CD4-positive, alpha-beta T cell (primary cell): Measurements from ENCODE around the gene TMEM167B. TPM values are rescaled to one million over a fixed set of nuclear protein-coding genes. Genes with fewer than 3 reads are reported as not detected.
A peak's percentile ranks its signal among the peaks of the same experiment; 100 is the strongest.

Experiments used
- ATAC-seq: fragments of 200-7000 bp; cut with Tn5 transposase; one replicate; pipeline ENCODE4 v1.10.0; 2022; ENCODE audit warnings: mild to moderate bottlenecking; ENCODE audit not compliant: poor library complexity
- CTCF ChIA-PET: fragments of 350-600 bp; sonication (Branson Sonifier 250); formaldehyde crosslinking; loops from one replicate; lab custom pipeline; 2021; ENCODE audit warnings: antibody characterized with exemption, inconsistent platforms; lab: Charles Lee
- POLR2A ChIA-PET: fragments of 350-600 bp; sonication (Branson Sonifier 250); formaldehyde crosslinking; loops from one replicate; lab custom pipeline; 2021; ENCODE audit warnings: antibody characterized with exemption, inconsistent platforms; lab: Charles Lee
- DNase-seq, 14 experiments: peaks; one replicate each; pipeline ENCODE4 v3.0.0-alpha.2; 2013 to 2020; ENCODE audit warnings: mixed read lengths in 2 of 14
- H3K27ac ChIP-seq, 2 donors: one replicate each; pipeline versions ENCODE4 v1.5.1 to v1.7.0; 2013; ENCODE audit warnings: low read length in 2 of 2, low read depth in 1 of 2, mild to moderate bottlenecking in 1 of 2
- H3K27me3 ChIP-seq, 2 experiments: 1 replicate in 1 of 2; 2 replicates in 1 of 2; pipeline versions ENCODE4 v1.6.1 to v1.7.0; 2013; ENCODE audit warnings: low read length in 2 of 2, control low read depth in 1 of 2, mild to moderate bottlenecking in 1 of 2, moderate library complexity in 1 of 2; ENCODE audit not compliant: insufficient read depth in 2 of 2, control insufficient read depth in 1 of 2
- H3K36me3 ChIP-seq: one replicate; pipeline ENCODE4 v1.6.1; 2013; ENCODE audit warnings: low read length, control low read depth; ENCODE audit not compliant: insufficient read depth
- H3K4me1 ChIP-seq: one replicate; pipeline ENCODE4 v1.6.1; 2013; ENCODE audit warnings: low read length, control low read depth; ENCODE audit not compliant: insufficient read depth
- H3K4me3 ChIP-seq: one replicate; pipeline ENCODE4 v1.5.1; 2013; ENCODE audit warnings: mild to moderate bottlenecking, low read length, moderate library complexity
- H3K9me3 ChIP-seq, 2 experiments: 1 replicate in 1 of 2; 2 replicates in 1 of 2; pipeline versions ENCODE4 v1.6.1 to v1.7.0; 2013; ENCODE audit warnings: low read length in 2 of 2, mild to moderate bottlenecking in 2 of 2, control low read depth in 1 of 2, moderate library complexity in 1 of 2; ENCODE audit not compliant: control insufficient read depth in 1 of 2, insufficient read depth in 1 of 2
- H3K27ac Mint-ChIP-seq: one replicate; pipeline ENCODE4 v1.8.0; 2020; ENCODE audit warnings: mixed read lengths
- H3K27me3 Mint-ChIP-seq: one replicate; pipeline ENCODE4 v1.8.0; 2021; ENCODE audit warnings: mixed read lengths
- H3K36me3 Mint-ChIP-seq: one replicate; pipeline ENCODE4 v1.8.0; 2021; ENCODE audit warnings: low read depth, mixed read lengths
- H3K4me1 Mint-ChIP-seq: one replicate; pipeline ENCODE4 v1.8.0; 2021; ENCODE audit warnings: low read depth, mixed read lengths
- H3K4me3 Mint-ChIP-seq: one replicate; pipeline ENCODE4 v1.8.0; 2020; ENCODE audit warnings: mild to moderate bottlenecking, mixed read lengths
- H3K9me3 Mint-ChIP-seq: one replicate; pipeline ENCODE4 v1.8.0; 2020; ENCODE audit warnings: mixed read lengths
- intact Hi-C, 2 experiments: fragments of 100-400 bp; cut with DNase I in 1 of 2; cut with micrococcal nuclease in 1 of 2; formaldehyde crosslinking; loops; one replicate each; pipeline versions ENCODE4 v1.15.1 to v1.9.0; 2023 to 2025; cut with DNase I, micrococcal nuclease
- total RNA-seq, 174 experiments: library from RNA in 2 of 174; stranded (reverse) in 2 of 174; gene quantifications; one replicate each; pipeline ENCODE4 v1.2.3 and lab custom pipeline; 2021 to 2026
- TF ChIP-seq, protein P1 (sequence below): fragments of 200-600 bp; IDR thresholded peaks from one replicate; pipeline ENCODE4 v1.8.0; 2022; ENCODE audit warnings: antibody characterized with exemption, mild to moderate bottlenecking

Gene TMEM167B
- total RNA-seq, 2 experiments from 2014 or later, result 70.2 to 71.0 TPM

DNA sequence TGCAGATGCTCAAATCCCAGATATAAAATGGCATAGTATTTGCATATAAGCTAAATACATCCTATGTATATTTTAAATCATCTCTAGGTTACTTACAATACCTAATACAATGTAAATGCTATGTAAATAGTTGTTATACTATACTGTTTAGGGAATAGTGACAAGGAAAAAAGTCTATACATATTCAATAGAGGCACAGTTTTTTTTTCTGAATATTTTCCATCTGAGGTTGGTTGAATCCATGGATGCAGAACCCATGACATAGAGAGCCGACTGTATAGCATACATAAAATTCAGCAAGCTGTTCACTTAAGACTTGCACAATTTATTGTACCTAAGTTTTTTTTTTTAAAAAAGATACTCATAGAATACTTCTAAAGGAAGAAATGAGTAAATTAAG lies 21.3 kb upstream of the TMEM167B start:
- Mint-ChIP-seq H3K4me1 (peaks cover 6% of the 10 kb centered on the region), H3K27ac (no peak overlapping the region), H3K27me3 (no peaks in the 10 kb centered on the region), H3K9me3 (no peaks in the 10 kb centered on the region), H3K4me3 (no peak overlapping the region), H3K36me3 (peaks cover 63% of the 10 kb centered on the region)
- Histone ChIP-seq H3K36me3 (peaks cover 46% of the 10 kb centered on the region), H3K9me3 (no peaks in the 10 kb centered on the region), H3K27me3 (no peaks in the 10 kb centered on the region), H3K27ac (no peak overlapping the region), H3K4me3 (no peak overlapping the region), H3K4me1 (no peaks in the 10 kb centered on the region)
- ATAC-seq, result no peak
- no peak for DNase-seq
- ChIA-PET CTCF (interaction anchor here (1.6 kb wide), 1 partner anchor 31 kb away, joined by 3 read pairs; no protein-coding TSS in a partner anchor), POLR2A (interaction anchor here (1.3 kb wide), 1 partner anchor 27 kb away, joined by 3 read pairs; the partner anchor contains the start of gene WDR47)
- intact Hi-C loops, result no loop called here
- TF ChIP-seq, protein P1, sequence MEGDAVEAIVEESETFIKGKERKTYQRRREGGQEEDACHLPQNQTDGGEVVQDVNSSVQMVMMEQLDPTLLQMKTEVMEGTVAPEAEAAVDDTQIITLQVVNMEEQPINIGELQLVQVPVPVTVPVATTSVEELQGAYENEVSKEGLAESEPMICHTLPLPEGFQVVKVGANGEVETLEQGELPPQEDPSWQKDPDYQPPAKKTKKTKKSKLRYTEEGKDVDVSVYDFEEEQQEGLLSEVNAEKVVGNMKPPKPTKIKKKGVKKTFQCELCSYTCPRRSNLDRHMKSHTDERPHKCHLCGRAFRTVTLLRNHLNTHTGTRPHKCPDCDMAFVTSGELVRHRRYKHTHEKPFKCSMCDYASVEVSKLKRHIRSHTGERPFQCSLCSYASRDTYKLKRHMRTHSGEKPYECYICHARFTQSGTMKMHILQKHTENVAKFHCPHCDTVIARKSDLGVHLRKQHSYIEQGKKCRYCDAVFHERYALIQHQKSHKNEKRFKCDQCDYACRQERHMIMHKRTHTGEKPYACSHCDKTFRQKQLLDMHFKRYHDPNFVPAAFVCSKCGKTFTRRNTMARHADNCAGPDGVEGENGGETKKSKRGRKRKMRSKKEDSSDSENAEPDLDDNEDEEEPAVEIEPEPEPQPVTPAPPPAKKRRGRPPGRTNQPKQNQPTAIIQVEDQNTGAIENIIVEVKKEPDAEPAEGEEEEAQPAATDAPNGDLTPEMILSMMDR, result no peak

DNA sequence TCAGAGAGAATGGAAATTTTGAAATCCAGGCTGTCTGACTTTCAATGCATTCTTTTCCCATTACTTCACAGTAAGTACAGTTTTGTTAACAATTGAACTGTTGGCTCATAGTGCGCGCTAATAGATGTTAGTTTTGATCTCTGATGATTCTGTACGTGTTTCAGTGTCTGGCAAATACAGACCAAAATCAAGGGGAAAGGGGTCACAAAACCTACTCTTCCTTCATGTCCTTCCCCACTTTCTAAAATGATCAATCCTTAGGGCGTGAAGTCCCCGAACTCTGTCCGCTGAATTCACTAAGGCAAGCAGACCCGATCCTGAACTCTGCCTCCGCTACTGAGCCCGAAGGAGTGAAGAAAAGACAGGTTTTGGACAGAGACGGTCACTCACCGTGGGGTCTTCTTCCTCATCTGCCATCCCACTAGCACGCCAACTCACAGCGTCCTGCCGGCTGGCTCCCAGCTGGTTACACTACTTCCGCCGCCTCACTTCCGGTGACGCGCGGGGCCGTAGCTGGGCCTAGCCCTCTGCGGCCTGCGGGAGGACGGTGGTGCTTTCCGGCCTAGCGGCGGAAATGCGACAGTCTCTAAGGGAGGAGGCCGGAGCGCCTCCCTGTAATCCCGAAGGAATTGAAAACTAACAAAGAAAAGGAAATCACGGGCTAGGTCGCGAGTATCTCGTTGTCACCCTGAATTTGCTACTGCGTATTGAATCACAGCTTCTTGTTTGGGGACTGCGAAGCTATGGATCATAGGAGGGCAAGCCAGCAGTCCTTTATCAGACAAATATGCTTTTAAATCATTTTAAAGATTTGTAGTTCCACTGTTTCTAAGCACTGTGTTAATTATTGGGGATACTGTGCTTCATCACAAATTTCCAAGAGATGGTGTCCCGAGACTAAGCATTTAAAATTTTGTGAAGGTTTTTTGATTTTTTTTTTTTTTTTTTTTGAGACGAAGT lies 14.8 kb upstream of the TMEM167B start, which contains the start of gene TAF13:
Gene TAF13, minus strand, starts transcription at position 473 of the 960 bp plus-strand sequence. Its CDS starts 56 bp downstream, at position 417.
- H3K36me3 Mint-ChIP-seq, result peaks cover 31% of the 10 kb centered on the region
- H3K27ac ChIP-seq, result peak within 1 kb of the TSS; percentile 92 to 94
- TF ChIP-seq, protein P1, result no peak

DNA sequence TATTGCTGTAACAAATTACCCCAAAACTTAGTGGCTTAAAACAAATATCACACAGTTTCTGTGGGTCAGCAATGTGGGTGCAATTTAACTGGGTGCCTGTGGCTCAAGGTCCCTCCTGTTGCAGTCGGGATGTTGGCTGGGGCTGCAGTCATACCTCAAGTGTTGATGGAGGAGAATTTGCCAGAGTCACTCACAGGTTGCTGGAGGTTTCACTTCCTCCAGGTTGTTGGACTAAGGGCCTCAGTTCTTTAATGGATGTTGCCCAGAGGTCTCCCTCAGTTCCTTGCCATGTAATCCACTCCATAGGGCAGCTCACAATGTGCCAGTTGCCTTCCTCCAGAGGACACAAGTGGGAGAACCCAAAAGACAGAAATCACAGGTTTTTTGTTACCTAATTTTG lies 12.2 kb upstream of the TMEM167B start:
- H3K4me1 Mint-ChIP-seq, result peaks cover 14% of the 10 kb centered on the region
- CTCF ChIA-PET, result interaction anchor here (0.7 to 2.8 kb wide), 2 partner anchors 21 to 562 kb away, joined by 3 to 26 read pairs; no protein-coding TSS in a partner anchor

More for the DNA sequence above, 14.8 kb upstream of the TMEM167B start, which contains the start of gene TAF13:
- DNase-seq (peak; percentile 69 to 93 (median 82)), ATAC-seq (peak; percentile 94)
- Histone ChIP-seq H3K4me1 (peaks cover 12% of the 10 kb centered on the region), H3K4me3 (peak within 1 kb of the TSS; percentile 88), H3K9me3 (no peaks in the 10 kb centered on the region), H3K36me3 (peaks cover 4% of the 10 kb centered on the region), H3K27me3 (no peaks in the 10 kb centered on the region)
- POLR2A ChIA-PET, result interaction anchor here (0.6 to 3.1 kb wide), 21 partner anchors 11 to 1263 kb away, joined by 3 to 83 read pairs (median 5); partner anchors contain the start of genes CLCC1, GNAI3, HENMT1 and PRPF38B
- no peaks in the 10 kb centered on the region for H3K27me3 Mint-ChIP-seq
- no peaks in the 10 kb centered on the region for H3K9me3 Mint-ChIP-seq
- CTCF ChIA-PET, result interaction anchor here (0.9 to 2.8 kb wide), 5 partner anchors 15 to 1543 kb away, joined by 3 to 26 read pairs (median 6); partner anchors contain the start of gene TMEM167B
- H3K4me1 Mint-ChIP-seq, result peaks cover 14% of the 10 kb centered on the region
- intact Hi-C loops, result loop anchor here (2.0 kb wide), 2 partner anchors 15 to 33 kb away; partner anchors contain the start of genes TMEM167B (in 2 of the 2) and WDR47 (in 1 of the 2)
- peak within 1 kb of the TSS; percentile 99 for H3K27ac Mint-ChIP-seq
- H3K4me3 Mint-ChIP-seq, result peak within 1 kb of the TSS; percentile 95

More for the DNA sequence above, 12.2 kb upstream of the TMEM167B start:
- H3K4me3 ChIP-seq, result no peak overlapping the region
- TF ChIP-seq, protein P1, result no peak
- Mint-ChIP-seq H3K9me3 (no peaks in the 10 kb centered on the region), H3K27me3 (no peaks in the 10 kb centered on the region), H3K4me3 (no peak overlapping the region), H3K27ac (peak overlapping the region; percentile 68), H3K36me3 (peaks cover 19% of the 10 kb centered on the region)
- H3K9me3 ChIP-seq, result no peaks in the 10 kb centered on the region
- DNase-seq, result no peak
- POLR2A ChIA-PET, result interaction anchor here (3.1 kb wide), 1 partner anchor 22 kb away, joined by 83 read pairs; no protein-coding TSS in a partner anchor
- no peaks in the 10 kb centered on the region for H3K27me3 ChIP-seq
- H3K36me3 ChIP-seq, result no peaks in the 10 kb centered on the region
- intact Hi-C loops, result no loop called here
- no peak for ATAC-seq
- H3K27ac ChIP-seq, result no peak overlapping the region
- H3K4me1 ChIP-seq, result peaks cover 12% of the 10 kb centered on the region
